C4-2B (cell line): ENCODE results near the gene FMO4.

Source experiments
- H3K27ac ChIP-seq: fragments of 450-650 bp; 2 replicates; pipeline ENCODE4 v1.5.1; 2017
- ZFX ChIP-seq: fragments of 450-650 bp; IDR thresholded peaks from 2 replicates; pipeline ENCODE4 v1.6.1; 2017
- TF ChIP-seq, protein P1 (sequence below): fragments of 450-650 bp; conservative IDR thresholded peaks from 2 replicates; pipeline ENCODE4 v1.5.1; 2017; ENCODE audit warnings: mild to moderate bottlenecking

Gene FMO4

GRCh38 chr1:171298696-171299095 lies 15.3 kb upstream of the FMO4 start:
- no peak for TF ChIP-seq ZFX
- TF ChIP-seq, protein P1, sequence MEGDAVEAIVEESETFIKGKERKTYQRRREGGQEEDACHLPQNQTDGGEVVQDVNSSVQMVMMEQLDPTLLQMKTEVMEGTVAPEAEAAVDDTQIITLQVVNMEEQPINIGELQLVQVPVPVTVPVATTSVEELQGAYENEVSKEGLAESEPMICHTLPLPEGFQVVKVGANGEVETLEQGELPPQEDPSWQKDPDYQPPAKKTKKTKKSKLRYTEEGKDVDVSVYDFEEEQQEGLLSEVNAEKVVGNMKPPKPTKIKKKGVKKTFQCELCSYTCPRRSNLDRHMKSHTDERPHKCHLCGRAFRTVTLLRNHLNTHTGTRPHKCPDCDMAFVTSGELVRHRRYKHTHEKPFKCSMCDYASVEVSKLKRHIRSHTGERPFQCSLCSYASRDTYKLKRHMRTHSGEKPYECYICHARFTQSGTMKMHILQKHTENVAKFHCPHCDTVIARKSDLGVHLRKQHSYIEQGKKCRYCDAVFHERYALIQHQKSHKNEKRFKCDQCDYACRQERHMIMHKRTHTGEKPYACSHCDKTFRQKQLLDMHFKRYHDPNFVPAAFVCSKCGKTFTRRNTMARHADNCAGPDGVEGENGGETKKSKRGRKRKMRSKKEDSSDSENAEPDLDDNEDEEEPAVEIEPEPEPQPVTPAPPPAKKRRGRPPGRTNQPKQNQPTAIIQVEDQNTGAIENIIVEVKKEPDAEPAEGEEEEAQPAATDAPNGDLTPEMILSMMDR = no peak
- H3K27ac ChIP-seq = no peak overlapping the region

DNA sequence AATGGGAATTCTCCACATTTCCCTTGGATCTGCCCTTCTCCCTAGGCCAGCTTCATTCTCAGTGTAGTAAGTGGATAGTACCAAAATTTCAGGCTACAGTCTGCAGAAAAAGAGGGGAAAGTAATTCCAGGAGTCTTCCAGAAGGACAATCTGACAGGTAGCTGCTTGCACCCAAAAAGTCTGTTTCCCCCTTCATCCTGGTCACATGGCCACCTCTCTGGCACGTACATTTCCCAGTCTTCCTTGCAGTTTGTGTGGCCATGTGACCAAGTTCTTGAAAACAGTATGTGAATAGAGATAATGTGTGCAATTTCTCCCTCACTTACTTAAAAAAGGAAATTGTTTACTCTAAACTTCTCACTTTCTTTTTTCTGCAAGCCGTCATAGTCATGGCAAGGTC lies 14.6 kb upstream of the FMO4 start:
- no peak overlapping the region for H3K27ac ChIP-seq
- no peak for TF ChIP-seq ZFX
- TF ChIP-seq, protein P1 = no peak

- H3K27ac ChIP-seq = no peak overlapping the region
- no peak for TF ChIP-seq ZFX
- TF ChIP-seq, protein P1 = no peak
Measured at GRCh38 chr1:171300401-171300800, 13.6 kb upstream of the FMO4 start.

GRCh38 chr1:171310661-171311087 lies 3.3 kb upstream of the FMO4 start:
- no peak overlapping the region for H3K27ac ChIP-seq
- no peak for TF ChIP-seq ZFX
- TF ChIP-seq, protein P1 = no peak

- no peak for TF ChIP-seq ZFX
- TF ChIP-seq, protein P1 = no peak
- no peak overlapping the region for H3K27ac ChIP-seq
Measured at GRCh38 chr1:171311771-171312558, 2.0 kb upstream of the FMO4 start.

DNA sequence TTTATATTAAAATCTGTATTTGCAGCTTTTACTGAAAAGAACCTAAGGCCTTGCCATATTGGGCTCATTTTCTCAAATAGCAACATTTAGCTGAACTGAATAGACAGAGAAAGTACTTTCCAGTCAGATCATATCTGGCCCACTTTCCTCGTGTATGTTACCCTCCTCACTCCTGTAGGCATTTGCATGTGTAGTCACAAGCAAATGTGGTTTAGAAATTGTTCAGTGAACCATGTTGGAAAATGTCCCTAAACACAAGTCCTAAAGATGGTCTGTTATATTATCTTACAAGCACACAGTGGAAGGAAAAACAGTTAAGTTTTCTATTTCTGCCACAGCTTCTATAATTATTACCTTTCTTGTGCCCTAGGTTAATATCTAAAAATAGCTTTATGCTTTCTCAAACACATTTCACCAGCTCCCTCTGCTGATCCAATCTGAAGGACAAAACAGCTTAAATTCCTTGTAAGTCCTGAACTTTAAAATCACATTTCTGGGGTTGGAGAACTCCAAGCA lies 606 bp upstream of the FMO4 start:
- no peak overlapping the region for H3K27ac ChIP-seq

GRCh38 chr1:171329251-171329650 lies 15.3 kb downstream of the FMO4 start:
- TF ChIP-seq, protein P1 = no peak
- TF ChIP-seq ZFX = no peak
- H3K27ac ChIP-seq = no peak overlapping the region

More for the DNA sequence above, 606 bp upstream of the FMO4 start:
- no peak for TF ChIP-seq ZFX
- TF ChIP-seq, protein P1 = no peak
